ENCODE measurements around the gene RHEBL1. TPM values are rescaled to one million over a fixed set of nuclear protein-coding genes. Genes with fewer than 3 reads are reported as not detected.

Gene RHEBL1
- polyA plus RNA-seq, 1 donor (not counting 4 experiments of a cell fraction or from before 2014, with no cell fraction given): 0.51 TPM

DNA sequence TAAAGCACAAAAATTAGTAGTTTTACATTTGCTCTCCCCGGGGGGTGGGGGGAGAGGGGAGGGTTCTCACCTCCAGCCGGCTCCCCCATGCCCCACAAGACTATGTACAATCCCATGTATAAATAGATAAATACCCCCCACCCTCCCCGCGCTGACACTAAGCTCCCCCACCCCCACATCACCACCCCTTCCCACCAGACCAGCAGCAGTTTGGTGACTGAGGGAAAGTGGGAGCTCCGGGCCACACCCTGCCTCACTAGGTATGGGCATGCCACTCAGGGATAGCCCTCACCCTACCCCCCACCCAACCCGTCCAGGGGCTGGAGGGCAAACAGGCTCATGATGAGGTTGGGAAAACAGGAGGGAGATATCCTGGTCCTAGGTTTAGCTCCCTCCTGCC lies 49.3 kb downstream of the RHEBL1 start:
- TF ChIP-seq, protein P1, sequence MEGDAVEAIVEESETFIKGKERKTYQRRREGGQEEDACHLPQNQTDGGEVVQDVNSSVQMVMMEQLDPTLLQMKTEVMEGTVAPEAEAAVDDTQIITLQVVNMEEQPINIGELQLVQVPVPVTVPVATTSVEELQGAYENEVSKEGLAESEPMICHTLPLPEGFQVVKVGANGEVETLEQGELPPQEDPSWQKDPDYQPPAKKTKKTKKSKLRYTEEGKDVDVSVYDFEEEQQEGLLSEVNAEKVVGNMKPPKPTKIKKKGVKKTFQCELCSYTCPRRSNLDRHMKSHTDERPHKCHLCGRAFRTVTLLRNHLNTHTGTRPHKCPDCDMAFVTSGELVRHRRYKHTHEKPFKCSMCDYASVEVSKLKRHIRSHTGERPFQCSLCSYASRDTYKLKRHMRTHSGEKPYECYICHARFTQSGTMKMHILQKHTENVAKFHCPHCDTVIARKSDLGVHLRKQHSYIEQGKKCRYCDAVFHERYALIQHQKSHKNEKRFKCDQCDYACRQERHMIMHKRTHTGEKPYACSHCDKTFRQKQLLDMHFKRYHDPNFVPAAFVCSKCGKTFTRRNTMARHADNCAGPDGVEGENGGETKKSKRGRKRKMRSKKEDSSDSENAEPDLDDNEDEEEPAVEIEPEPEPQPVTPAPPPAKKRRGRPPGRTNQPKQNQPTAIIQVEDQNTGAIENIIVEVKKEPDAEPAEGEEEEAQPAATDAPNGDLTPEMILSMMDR (optimal IDR thresholded peaks at IDR 0.05 in 1 of 3, IDR thresholded peaks at IDR 0.05 in 1 of 3, conservative IDR thresholded peaks at IDR 0.05 in 1 of 3; ENCODE audit: extremely low read depth in 1 of 3, insufficient read depth in 2 of 3, low read length in 3 of 3): no peak
- TF ChIP-seq EZH2 (IDR thresholded peaks at IDR 0.05; ENCODE audit: low read length): no peak
- dilution Hi-C loops (cut with MboI; ENCODE audit: extremely low pct_ligation_motif_present, low sequenced_read_pairs): no loop called here
- Histone ChIP-seq H3K4me2 (ENCODE audit: control insufficient read depth, extremely low read depth, insufficient read depth, low read depth, low read length) (no peak overlapping the region), H3K79me2 (ENCODE audit: control insufficient read depth, insufficient read depth, low read length) (peaks cover 26% of the 10 kb centered on the region), H3K27ac (ENCODE audit: control insufficient read depth, insufficient read depth, low read length) (no peak overlapping the region), H3K27me3 (ENCODE audit: control insufficient read depth, extremely low read depth, insufficient read depth, low read length) (no peaks in the 10 kb centered on the region), H3K4me1 (ENCODE audit: control insufficient read depth, extremely low read depth, insufficient read depth, low read length) (peaks cover 3% of the 10 kb centered on the region), H4K20me1 (ENCODE audit: control insufficient read depth, extremely low read depth, insufficient read depth, low read length) (no peaks in the 10 kb centered on the region), H3K36me3 (ENCODE audit: control insufficient read depth in 2 of 2, extremely low read depth in 1 of 2, insufficient read depth in 2 of 2, low read length in 2 of 2) (peaks cover 15 to 25% of the 10 kb centered on the region in 2 experiments), H3K9me3 (ENCODE audit: control insufficient read depth, low read depth, low read length) (no peaks in the 10 kb centered on the region), H3K4me3 (ENCODE audit: control insufficient read depth in 2 of 3, extremely low read depth in 1 of 3, insufficient read depth in 2 of 3, low read depth in 1 of 3, low read length in 3 of 3) (no peak overlapping the region), H3K9ac (ENCODE audit: control insufficient read depth, extremely low read depth, insufficient read depth, low read length) (no peak overlapping the region), H3K9me1 (ENCODE audit: control insufficient read depth, extremely low read depth, insufficient read depth, low read length) (no peaks in the 10 kb centered on the region), H2AFZ (ENCODE audit: control insufficient read depth, low read length) (no peak overlapping the region)
- DNase-seq (ENCODE audit: low read depth, low spot score) (no peak), FAIRE-seq (no peak)

DNA sequence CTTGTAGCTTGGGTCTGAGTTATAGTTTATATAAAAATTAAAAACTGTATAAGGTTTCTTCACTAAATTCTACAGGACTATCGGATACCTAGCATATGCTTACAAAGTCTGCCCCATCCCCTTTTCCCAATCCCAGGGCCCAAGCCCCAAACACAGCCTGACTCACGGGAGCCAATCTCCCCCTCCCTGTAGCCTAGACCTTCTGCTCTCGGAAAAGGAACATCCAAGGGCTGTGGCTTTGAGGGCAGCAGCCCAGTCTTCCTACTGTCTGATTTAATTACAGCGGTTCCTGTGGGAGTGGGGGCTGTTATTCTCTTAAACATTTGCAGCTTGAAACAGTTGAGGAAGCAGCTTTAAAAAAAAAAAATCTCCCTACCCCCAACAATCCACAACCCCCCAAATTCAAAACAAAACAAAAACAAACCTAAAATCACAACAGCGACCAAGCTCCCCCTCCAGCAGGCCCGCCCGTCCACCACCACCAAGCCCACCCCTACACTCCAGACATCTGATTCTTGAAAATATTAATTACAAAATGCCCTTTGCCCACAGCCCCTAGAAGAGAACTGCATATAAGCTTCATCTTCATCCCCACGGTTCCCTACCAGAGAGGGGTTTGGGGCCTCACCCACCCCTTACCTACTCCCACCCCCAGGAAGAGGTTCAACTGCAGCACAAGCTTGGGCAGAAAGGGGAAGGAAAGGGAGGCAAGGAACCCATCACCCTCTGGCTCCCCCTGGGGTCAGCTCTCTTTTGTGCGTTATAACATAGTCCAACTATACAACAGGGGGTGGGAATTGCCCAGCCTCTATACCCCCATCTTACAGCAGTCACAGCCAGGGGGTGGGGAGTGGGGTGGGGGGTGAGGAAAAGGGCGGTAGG lies 50.1 kb downstream of the RHEBL1 start:
- DNase-seq (ENCODE audit: low read depth, low spot score): no peak
- TF ChIP-seq, protein P1 (optimal IDR thresholded peaks at IDR 0.05 in 1 of 3, IDR thresholded peaks at IDR 0.05 in 1 of 3, conservative IDR thresholded peaks at IDR 0.05 in 1 of 3; ENCODE audit: extremely low read depth in 1 of 3, insufficient read depth in 2 of 3, low read length in 3 of 3): peak in 2 of 3 experiments; percentile 31 to 47
- TF ChIP-seq EZH2 (IDR thresholded peaks at IDR 0.05; ENCODE audit: low read length): no peak
- Histone ChIP-seq H3K9me1 (ENCODE audit: control insufficient read depth, extremely low read depth, insufficient read depth, low read length) (no peaks in the 10 kb centered on the region), H3K9me3 (ENCODE audit: control insufficient read depth, low read depth, low read length) (no peaks in the 10 kb centered on the region), H3K4me2 (ENCODE audit: control insufficient read depth, extremely low read depth, insufficient read depth, low read depth, low read length) (peak overlapping the region; percentile 91), H3K27ac (ENCODE audit: control insufficient read depth, insufficient read depth, low read length) (peak overlapping the region; percentile 93), H2AFZ (ENCODE audit: control insufficient read depth, low read length) (no peak overlapping the region), H3K9ac (ENCODE audit: control insufficient read depth, extremely low read depth, insufficient read depth, low read length) (peak overlapping the region; percentile 33), H3K4me3 (ENCODE audit: control insufficient read depth in 2 of 3, extremely low read depth in 1 of 3, insufficient read depth in 2 of 3, low read depth in 1 of 3, low read length in 3 of 3) (no peak overlapping the region), H4K20me1 (ENCODE audit: control insufficient read depth, extremely low read depth, insufficient read depth, low read length) (no peaks in the 10 kb centered on the region), H3K27me3 (ENCODE audit: control insufficient read depth, extremely low read depth, insufficient read depth, low read length) (no peaks in the 10 kb centered on the region), H3K36me3 (ENCODE audit: control insufficient read depth in 2 of 2, extremely low read depth in 1 of 2, insufficient read depth in 2 of 2, low read length in 2 of 2) (peaks cover 11 to 21% of the 10 kb centered on the region in 2 experiments), H3K79me2 (ENCODE audit: control insufficient read depth, insufficient read depth, low read length) (peaks cover 28% of the 10 kb centered on the region), H3K4me1 (ENCODE audit: control insufficient read depth, extremely low read depth, insufficient read depth, low read length) (peaks cover 3% of the 10 kb centered on the region)
- FAIRE-seq: no peak
- dilution Hi-C loops (cut with MboI; ENCODE audit: extremely low pct_ligation_motif_present, low sequenced_read_pairs): no loop called here

Measured in keratinocyte (primary cell).